HEK293T (cell line): Measurements from ENCODE around the gene SLC9A9.

Experiments used
- CTCF ChIA-PET: fragments of 350-600 bp; formaldehyde crosslinking; extraction: SDS; loops from one replicate; lab custom pipeline; 2021; ENCODE audit warnings: antibody characterized with exemption, inconsistent platforms; lab: Yijun Ruan, JAX
- POLR2A ChIA-PET: fragments of 350-600 bp; formaldehyde crosslinking; extraction: SDS; loops from one replicate; lab custom pipeline; 2020; ENCODE audit warnings: antibody characterized with exemption, inconsistent platforms; lab: Yijun Ruan, JAX
- DNase-seq: peaks from one replicate; pipeline ENCODE4 v3.0.0; 2012; ENCODE audit warnings: mixed read lengths; ENCODE audit errors: extremely low spot score
- ARNT ChIP-seq: fragments of 450-650 bp; IDR thresholded peaks from 2 replicates; pipeline ENCODE4 v1.6.1; 2017; ENCODE audit warnings: mild to moderate bottlenecking
- BHLHE40 ChIP-seq: fragments of 450-650 bp; IDR thresholded peaks from 2 replicates; pipeline ENCODE4 v1.6.1; 2016; ENCODE audit warnings: mild to moderate bottlenecking, moderate library complexity, borderline replicate concordance
- CTBP1 ChIP-seq: fragments of 450-650 bp; IDR thresholded peaks from 2 replicates; pipeline ENCODE4 v1.6.1; 2016; ENCODE audit warnings: borderline replicate concordance
- ELF4 ChIP-seq: fragments of 450-650 bp; IDR thresholded peaks from 2 replicates; pipeline ENCODE4 v1.6.1; 2017; ENCODE audit warnings: antibody characterized with exemption
- FOXA1 ChIP-seq: fragments of 450-650 bp; IDR thresholded peaks from 2 replicates; pipeline ENCODE4 v1.6.1; 2016; ENCODE audit warnings: mild to moderate bottlenecking
- FOXK2 ChIP-seq: fragments of 450-650 bp; IDR thresholded peaks from 2 replicates; pipeline ENCODE4 v1.6.1; 2016; ENCODE audit warnings: mild to moderate bottlenecking
- FOXM1 ChIP-seq: fragments of 450-650 bp; IDR thresholded peaks from 2 replicates; pipeline ENCODE4 v1.6.1; 2017; ENCODE audit warnings: mild to moderate bottlenecking, borderline replicate concordance
- HDGF ChIP-seq: fragments of 450-650 bp; IDR thresholded peaks from 2 replicates; pipeline ENCODE4 v1.6.1; 2017; ENCODE audit warnings: antibody characterized with exemption, borderline replicate concordance
- L3MBTL2 ChIP-seq: fragments of 450-650 bp; conservative IDR thresholded peaks from 2 replicates; pipeline ENCODE4 v1.6.1; 2016; ENCODE audit warnings: mild to moderate bottlenecking
- LEF1 ChIP-seq: fragments of 450-650 bp; IDR thresholded peaks from 2 replicates; pipeline ENCODE4 v1.6.1; 2017; ENCODE audit warnings: mild to moderate bottlenecking, borderline replicate concordance
- NFRKB ChIP-seq: fragments of 450-650 bp; IDR thresholded peaks from 2 replicates; pipeline ENCODE4 v1.6.1; 2016; ENCODE audit warnings: mild to moderate bottlenecking, moderate library complexity
- PKNOX1 ChIP-seq: fragments of 450-650 bp; IDR thresholded peaks from 2 replicates; pipeline ENCODE4 v1.6.1; 2016
- SP1 ChIP-seq: fragments of 450-650 bp; IDR thresholded peaks from 2 replicates; pipeline ENCODE4 v1.6.1; 2017
- SUZ12 ChIP-seq: fragments of 450-650 bp; IDR thresholded peaks from 2 replicates; pipeline ENCODE4 v1.6.1; 2016; ENCODE audit warnings: mild to moderate bottlenecking
- TARDBP ChIP-seq: fragments of 450-650 bp; IDR thresholded peaks from 2 replicates; pipeline ENCODE4 v1.6.1; 2016
- ZNF384 ChIP-seq: fragments of 450-650 bp; IDR thresholded peaks from 2 replicates; pipeline ENCODE4 v1.6.1; 2016

Gene SLC9A9

DNA sequence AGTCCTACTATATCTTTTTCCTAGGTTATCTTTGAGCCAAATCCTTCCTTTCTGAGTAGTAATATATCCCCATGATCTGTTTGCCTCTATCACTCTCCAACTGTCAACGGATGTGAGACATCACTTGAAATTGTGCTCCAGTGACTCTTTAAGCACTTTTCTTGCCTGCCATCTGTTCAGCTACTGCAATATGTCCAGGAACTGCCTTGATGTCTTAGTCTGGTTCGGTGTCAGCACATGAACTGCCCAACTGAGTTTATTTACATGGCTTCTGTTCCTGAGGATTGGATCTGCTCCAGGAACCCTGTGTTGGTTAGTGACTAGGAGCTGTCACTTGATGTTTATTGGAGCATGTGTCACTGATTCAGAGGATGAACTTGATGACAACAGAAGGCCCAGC lies 116.5 kb downstream of the SLC9A9 start:
- POLR2A ChIA-PET = no interaction called here
- no peak for DNase-seq
- CTCF ChIA-PET = interaction anchor here (0.6 kb wide), 1 partner anchor 1102 kb away, joined by 3 read pairs; no protein-coding TSS in a partner anchor
- TF ChIP-seq BHLHE40 = no peak
- no peak for TF ChIP-seq LEF1

- TF ChIP-seq SP1 = no peak
- TF ChIP-seq ZNF384 = no peak
- TF ChIP-seq SUZ12 = no peak
- no peak for TF ChIP-seq FOXM1
- no peak for TF ChIP-seq PKNOX1
- TF ChIP-seq CTBP1 = no peak
- TF ChIP-seq BHLHE40 = no peak
- no peak for TF ChIP-seq ARNT
- no peak for TF ChIP-seq NFRKB
- no peak for TF ChIP-seq FOXK2
- no peak for TF ChIP-seq FOXA1
- CTCF ChIA-PET = no interaction called here
- DNase-seq = no peak
- POLR2A ChIA-PET = no interaction called here
Measured at GRCh38 chr3:143731320-143731719, 116.9 kb downstream of the SLC9A9 start.

DNA sequence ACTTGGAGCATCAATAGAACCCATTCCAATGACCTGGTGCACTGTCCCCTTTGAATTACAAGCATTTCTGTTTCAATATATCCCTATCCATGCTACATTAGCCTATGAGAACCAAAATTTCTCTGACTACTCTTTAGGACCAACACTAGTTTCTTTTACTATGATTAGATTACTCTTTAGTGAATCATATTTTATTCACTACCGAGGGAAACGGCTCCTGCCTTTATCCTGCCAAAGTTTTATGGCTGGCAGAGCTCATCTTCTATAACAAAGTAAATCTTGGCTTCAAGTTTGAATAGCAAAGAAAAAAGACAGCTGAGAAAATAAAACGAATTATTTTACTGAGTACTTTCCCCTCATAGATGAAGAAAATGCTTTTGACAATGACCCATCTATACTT lies 120.9 kb downstream of the SLC9A9 start:
- DNase-seq = no peak
- POLR2A ChIA-PET = interaction anchor here (0.7 kb wide), 1 partner anchor 488 kb away, joined by 3 read pairs; no protein-coding TSS in a partner anchor
- no peak for TF ChIP-seq ELF4
- no peak for TF ChIP-seq FOXK2
- no peak for TF ChIP-seq LEF1
- TF ChIP-seq SP1 = no peak
- TF ChIP-seq SUZ12 = no peak
- no peak for TF ChIP-seq TARDBP
- TF ChIP-seq L3MBTL2 = no peak
- CTCF ChIA-PET = no interaction called here

GRCh38 chr3:143726727-143727126 lies 121.5 kb downstream of the SLC9A9 start:
- TF ChIP-seq LEF1 = no peak
- no peak for TF ChIP-seq HDGF
- no peak for TF ChIP-seq FOXM1
- TF ChIP-seq ZNF384 = no peak
- TF ChIP-seq ELF4 = no peak
- no peak for TF ChIP-seq SP1
- no peak for TF ChIP-seq SUZ12
- TF ChIP-seq L3MBTL2 = no peak
- TF ChIP-seq FOXK2 = no peak
- no peak for TF ChIP-seq FOXA1
- TF ChIP-seq ARNT = no peak
- TF ChIP-seq BHLHE40 = no peak
- TF ChIP-seq NFRKB = no peak
- TF ChIP-seq CTBP1 = no peak
- no peak for TF ChIP-seq PKNOX1
- TF ChIP-seq TARDBP = no peak
- no peak for DNase-seq
- POLR2A ChIA-PET = interaction anchor here (0.7 kb wide), 1 partner anchor 488 kb away, joined by 3 read pairs; no protein-coding TSS in a partner anchor
- CTCF ChIA-PET = no interaction called here

DNA sequence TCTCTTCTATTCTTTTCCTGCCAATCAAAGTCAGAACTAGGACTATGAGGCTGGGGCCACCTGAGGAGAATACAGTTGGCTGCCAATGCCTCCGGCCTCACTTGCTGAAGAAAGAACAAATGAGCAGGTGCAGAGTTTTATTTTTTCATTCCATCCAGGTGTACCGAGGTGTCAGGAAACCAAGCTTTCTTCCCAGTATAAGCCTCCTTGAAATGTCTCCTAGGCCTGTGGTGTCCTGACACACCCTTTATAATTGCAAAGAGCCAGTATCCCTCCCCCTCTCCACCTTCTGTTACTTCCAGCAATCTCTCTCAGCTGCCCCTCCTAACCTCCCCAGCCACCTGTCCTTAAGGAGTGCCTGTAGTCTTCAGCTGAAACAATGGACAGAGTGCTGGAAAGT lies 127.9 kb downstream of the SLC9A9 start:
- TF ChIP-seq ARNT (no peak), ELF4 (no peak), SUZ12 (no peak), HDGF (no peak), PKNOX1 (no peak), FOXM1 (no peak), LEF1 (no peak), SP1 (no peak), L3MBTL2 (no peak), FOXK2 (no peak), CTBP1 (no peak), TARDBP (no peak), ZNF384 (no peak), FOXA1 (no peak), BHLHE40 (no peak), NFRKB (no peak)
- CTCF ChIA-PET = no interaction called here
- no peak for DNase-seq
- POLR2A ChIA-PET = no interaction called here

- ChIA-PET POLR2A (no interaction called here), CTCF (no interaction called here)
- TF ChIP-seq SUZ12 = no peak
- no peak for TF ChIP-seq LEF1
- no peak for TF ChIP-seq ZNF384
- no peak for TF ChIP-seq NFRKB
- no peak for TF ChIP-seq SP1
- no peak for DNase-seq
Measured at GRCh38 chr3:143718463-143718862, 129.8 kb downstream of the SLC9A9 start.

- DNase-seq = no peak
- TF ChIP-seq L3MBTL2 (no peak), NFRKB (no peak), CTBP1 (no peak), FOXA1 (no peak), LEF1 (no peak), FOXK2 (no peak), HDGF (no peak), PKNOX1 (no peak), SUZ12 (no peak), ELF4 (no peak), BHLHE40 (no peak), ZNF384 (no peak), ARNT (no peak), FOXM1 (no peak), TARDBP (no peak), SP1 (no peak)
- ChIA-PET POLR2A (no interaction called here), CTCF (no interaction called here)
Measured at GRCh38 chr3:143716731-143717130, 131.5 kb downstream of the SLC9A9 start.
